ENCODE data around the gene KCNMA1.

DNA sequence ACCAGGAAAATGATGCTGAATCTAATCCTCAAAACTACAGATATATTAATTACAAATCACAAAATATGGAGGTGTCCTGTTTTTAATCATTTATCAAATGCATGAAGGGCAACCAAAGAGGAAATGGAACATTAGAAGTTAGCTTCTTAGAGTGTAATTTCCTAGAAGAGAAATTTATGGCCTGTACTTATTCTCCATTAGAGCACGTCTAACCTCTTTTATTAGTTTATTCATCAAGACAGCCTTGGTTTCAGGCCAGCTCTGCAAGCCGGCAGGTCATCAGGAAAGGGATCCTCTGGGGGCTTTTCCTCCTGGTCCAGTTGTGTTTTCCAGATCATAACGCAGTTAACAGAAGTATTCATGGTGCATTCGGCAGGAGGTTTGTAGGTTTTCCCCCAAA is 517.6 kb downstream of the KCNMA1 start:
- TF ChIP-seq, protein P1, sequence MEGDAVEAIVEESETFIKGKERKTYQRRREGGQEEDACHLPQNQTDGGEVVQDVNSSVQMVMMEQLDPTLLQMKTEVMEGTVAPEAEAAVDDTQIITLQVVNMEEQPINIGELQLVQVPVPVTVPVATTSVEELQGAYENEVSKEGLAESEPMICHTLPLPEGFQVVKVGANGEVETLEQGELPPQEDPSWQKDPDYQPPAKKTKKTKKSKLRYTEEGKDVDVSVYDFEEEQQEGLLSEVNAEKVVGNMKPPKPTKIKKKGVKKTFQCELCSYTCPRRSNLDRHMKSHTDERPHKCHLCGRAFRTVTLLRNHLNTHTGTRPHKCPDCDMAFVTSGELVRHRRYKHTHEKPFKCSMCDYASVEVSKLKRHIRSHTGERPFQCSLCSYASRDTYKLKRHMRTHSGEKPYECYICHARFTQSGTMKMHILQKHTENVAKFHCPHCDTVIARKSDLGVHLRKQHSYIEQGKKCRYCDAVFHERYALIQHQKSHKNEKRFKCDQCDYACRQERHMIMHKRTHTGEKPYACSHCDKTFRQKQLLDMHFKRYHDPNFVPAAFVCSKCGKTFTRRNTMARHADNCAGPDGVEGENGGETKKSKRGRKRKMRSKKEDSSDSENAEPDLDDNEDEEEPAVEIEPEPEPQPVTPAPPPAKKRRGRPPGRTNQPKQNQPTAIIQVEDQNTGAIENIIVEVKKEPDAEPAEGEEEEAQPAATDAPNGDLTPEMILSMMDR (IDR thresholded peaks at IDR 0.05): no peak
- TF ChIP-seq EP300 (IDR thresholded peaks at IDR 0.05): no peak
